Panc1 (cell line): ENCODE results near the gene AGBL1. TPM values are rescaled to one million over a fixed set of nuclear protein-coding genes. Genes with fewer than 3 reads are reported as not detected.

Experiments used
- ATAC-seq: fragments of 200-7000 bp; cut with Tn5 transposase; 2 replicates; pipeline ENCODE4 v1.9.1; 2020; ENCODE audit warnings: mild to moderate bottlenecking, moderate library complexity
- BruUV-seq: library from RNA; stranded (reverse); fragments of 400-500 nt; replicated peaks from 2 replicates; lab custom pipeline; 2021; lab: Mats Ljungman, UMichigan
- CTCF ChIA-PET: fragments of 300-600 bp; sonication (Branson Sonifier 250); formaldehyde crosslinking; loops from one replicate; lab custom pipeline; 2022; ENCODE audit warnings: antibody characterized with exemption; lab: Charles Lee
- POLR2A ChIA-PET: fragments of 300-600 bp; sonication (Branson Sonifier 250); formaldehyde crosslinking; loops from one replicate; lab custom pipeline; 2022; ENCODE audit warnings: antibody characterized with exemption; lab: Charles Lee
- DNase-seq: peaks from one replicate; pipeline ENCODE4 v3.0.0-alpha.2; 2010; ENCODE audit warnings: low read depth, low spot score
- H3K27ac ChIP-seq: 2 replicates; pipeline ENCODE4 v1.5.1; 2011; ENCODE audit warnings: mild to moderate bottlenecking, low read length, inconsistent platforms
- H3K27me3 ChIP-seq: fragments of 200-500 bp; sonication (Bioruptor generic); 2 replicates; pipeline ENCODE4 v1.6.0; 2014; ENCODE audit warnings: low read length, inconsistent platforms; ENCODE audit not compliant: control insufficient read depth, insufficient read depth
- H3K36me3 ChIP-seq: fragments of 200-500 bp; sonication (Bioruptor generic); 2 replicates; pipeline ENCODE4 v1.5.1; 2014; ENCODE audit warnings: inconsistent platforms, mild to moderate bottlenecking, low read length, moderate library complexity; ENCODE audit not compliant: control insufficient read depth, insufficient read depth
- H3K4me1 ChIP-seq: 2 replicates; pipeline ENCODE4 v1.5.1; 2011; ENCODE audit warnings: inconsistent platforms, mild to moderate bottlenecking, low read length, moderate library complexity; ENCODE audit not compliant: control insufficient read depth, insufficient read depth
- H3K4me3 ChIP-seq, 2 experiments: 2 replicates each; pipeline ENCODE4 v1.5.1; 2011 to 2012; ENCODE audit warnings: low read depth in 2 of 2, low read length in 2 of 2, mild to moderate bottlenecking in 2 of 2, inconsistent platforms in 1 of 2, moderate library complexity in 1 of 2
- H3K9me3 ChIP-seq: fragments of 200-500 bp; sonication (Bioruptor generic); 2 replicates; pipeline ENCODE4 v1.5.1; 2014; ENCODE audit warnings: low read depth, mild to moderate bottlenecking, inconsistent platforms, low read length, moderate library complexity; ENCODE audit not compliant: control insufficient read depth, insufficient read depth
- POLR2AphosphoS5 ChIP-seq: IDR thresholded peaks from 2 replicates; pipeline ENCODE4 v1.6.1; 2012; ENCODE audit warnings: mild to moderate bottlenecking, low read depth, low read length, moderate library complexity
- SIN3A ChIP-seq: IDR thresholded peaks from 2 replicates; pipeline ENCODE4 v1.6.1; 2012; ENCODE audit warnings: low read depth, mild to moderate bottlenecking, low read length, moderate library complexity, borderline replicate concordance; ENCODE audit not compliant: insufficient read depth
- TCF7L2 ChIP-seq: IDR thresholded peaks from 2 replicates; pipeline ENCODE4 v1.6.1; 2011; ENCODE audit warnings: mild to moderate bottlenecking, low read depth, low read length, inconsistent platforms
- in situ Hi-C: cut with HindIII; loops from 2 replicates; pipeline ENCODE4 v1.10.0; 2016; ENCODE audit warnings: low sequenced_read_pairs, low pct_unique_long_range_greater_than_20kb
- intact Hi-C: fragments of 100-400 bp; cut with micrococcal nuclease; formaldehyde crosslinking; loops from one replicate; pipeline ENCODE4 v1.10.0; 2022; ENCODE audit not compliant: unreplicated experiment
- total RNA-seq: library from RNA; stranded (reverse); gene quantifications from one replicate; pipeline ENCODE4 v1.2.1, GENCODE V29; 2021; ENCODE audit not compliant: unreplicated experiment
- TF ChIP-seq, protein P1 (sequence below), 2 experiments: IDR thresholded peaks; 2 replicates each; pipeline ENCODE4 v1.6.1; 2011 to 2012; ENCODE audit warnings: low read depth in 2 of 2, control low read depth in 1 of 2, low read length in 1 of 2, mild to moderate bottlenecking in 1 of 2, moderate library complexity in 1 of 2; ENCODE audit not compliant: insufficient read depth in 1 of 2
- TF ChIP-seq, protein P2 (sequence below): fragments of 450-650 bp; IDR thresholded peaks from 2 replicates; pipeline ENCODE4 v1.5.1; 2017; ENCODE audit warnings: mild to moderate bottlenecking

Gene AGBL1
- total RNA-seq, 1 experiment from 2014 or later, result not detected

DNA sequence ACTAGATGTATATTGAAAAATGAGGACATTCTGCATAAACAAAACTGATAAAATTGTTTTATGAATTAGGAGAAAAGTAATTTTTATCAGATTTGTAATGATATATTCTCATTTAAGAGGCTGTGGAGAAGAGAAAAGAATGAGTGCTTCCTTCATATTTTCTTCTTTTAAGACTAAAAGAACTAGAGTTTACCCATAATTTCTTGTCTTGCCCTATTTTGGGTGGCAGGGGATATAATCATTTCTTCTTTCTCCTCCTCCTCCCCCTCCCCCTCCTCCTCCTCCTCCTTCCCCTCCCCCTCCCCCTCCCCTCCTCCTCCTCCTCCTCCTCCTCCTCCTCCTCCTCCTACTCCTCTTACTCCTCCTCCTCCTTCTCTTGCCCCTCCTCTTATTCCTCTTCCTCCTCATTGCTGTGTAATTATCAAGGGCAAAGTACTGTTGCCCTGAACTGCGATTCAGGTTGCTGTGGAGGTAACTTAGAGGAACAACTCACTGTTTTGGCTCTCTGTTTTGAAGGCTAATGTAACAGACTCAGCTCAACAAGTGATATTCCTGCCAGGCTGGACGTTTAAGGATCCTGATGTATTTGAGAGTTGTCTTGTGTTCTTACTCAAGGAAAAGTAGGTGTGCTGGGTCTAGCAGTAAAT, 555.4 kb downstream of the AGBL1 start:
- DNase-seq, result no peak
- BruUV-seq, result no TSS peak
- no peak for ATAC-seq
- Histone ChIP-seq H3K27me3 (no peaks in the 10 kb centered on the region), H3K27ac (no peak overlapping the region), H3K36me3 (no peaks in the 10 kb centered on the region), H3K4me1 (no peaks in the 10 kb centered on the region), H3K4me3 (no peak overlapping the region), H3K9me3 (no peaks in the 10 kb centered on the region)
- TF ChIP-seq, protein P1, sequence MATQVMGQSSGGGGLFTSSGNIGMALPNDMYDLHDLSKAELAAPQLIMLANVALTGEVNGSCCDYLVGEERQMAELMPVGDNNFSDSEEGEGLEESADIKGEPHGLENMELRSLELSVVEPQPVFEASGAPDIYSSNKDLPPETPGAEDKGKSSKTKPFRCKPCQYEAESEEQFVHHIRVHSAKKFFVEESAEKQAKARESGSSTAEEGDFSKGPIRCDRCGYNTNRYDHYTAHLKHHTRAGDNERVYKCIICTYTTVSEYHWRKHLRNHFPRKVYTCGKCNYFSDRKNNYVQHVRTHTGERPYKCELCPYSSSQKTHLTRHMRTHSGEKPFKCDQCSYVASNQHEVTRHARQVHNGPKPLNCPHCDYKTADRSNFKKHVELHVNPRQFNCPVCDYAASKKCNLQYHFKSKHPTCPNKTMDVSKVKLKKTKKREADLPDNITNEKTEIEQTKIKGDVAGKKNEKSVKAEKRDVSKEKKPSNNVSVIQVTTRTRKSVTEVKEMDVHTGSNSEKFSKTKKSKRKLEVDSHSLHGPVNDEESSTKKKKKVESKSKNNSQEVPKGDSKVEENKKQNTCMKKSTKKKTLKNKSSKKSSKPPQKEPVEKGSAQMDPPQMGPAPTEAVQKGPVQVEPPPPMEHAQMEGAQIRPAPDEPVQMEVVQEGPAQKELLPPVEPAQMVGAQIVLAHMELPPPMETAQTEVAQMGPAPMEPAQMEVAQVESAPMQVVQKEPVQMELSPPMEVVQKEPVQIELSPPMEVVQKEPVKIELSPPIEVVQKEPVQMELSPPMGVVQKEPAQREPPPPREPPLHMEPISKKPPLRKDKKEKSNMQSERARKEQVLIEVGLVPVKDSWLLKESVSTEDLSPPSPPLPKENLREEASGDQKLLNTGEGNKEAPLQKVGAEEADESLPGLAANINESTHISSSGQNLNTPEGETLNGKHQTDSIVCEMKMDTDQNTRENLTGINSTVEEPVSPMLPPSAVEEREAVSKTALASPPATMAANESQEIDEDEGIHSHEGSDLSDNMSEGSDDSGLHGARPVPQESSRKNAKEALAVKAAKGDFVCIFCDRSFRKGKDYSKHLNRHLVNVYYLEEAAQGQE (IDR thresholded peaks at IDR 0.05; ENCODE audit: insufficient read depth in 1 of 2, low read depth in 2 of 2, low read length in 1 of 2), result no peak
- TF ChIP-seq SIN3A (no peak), POLR2AphosphoS5 (no peak)
- TF ChIP-seq, protein P2, sequence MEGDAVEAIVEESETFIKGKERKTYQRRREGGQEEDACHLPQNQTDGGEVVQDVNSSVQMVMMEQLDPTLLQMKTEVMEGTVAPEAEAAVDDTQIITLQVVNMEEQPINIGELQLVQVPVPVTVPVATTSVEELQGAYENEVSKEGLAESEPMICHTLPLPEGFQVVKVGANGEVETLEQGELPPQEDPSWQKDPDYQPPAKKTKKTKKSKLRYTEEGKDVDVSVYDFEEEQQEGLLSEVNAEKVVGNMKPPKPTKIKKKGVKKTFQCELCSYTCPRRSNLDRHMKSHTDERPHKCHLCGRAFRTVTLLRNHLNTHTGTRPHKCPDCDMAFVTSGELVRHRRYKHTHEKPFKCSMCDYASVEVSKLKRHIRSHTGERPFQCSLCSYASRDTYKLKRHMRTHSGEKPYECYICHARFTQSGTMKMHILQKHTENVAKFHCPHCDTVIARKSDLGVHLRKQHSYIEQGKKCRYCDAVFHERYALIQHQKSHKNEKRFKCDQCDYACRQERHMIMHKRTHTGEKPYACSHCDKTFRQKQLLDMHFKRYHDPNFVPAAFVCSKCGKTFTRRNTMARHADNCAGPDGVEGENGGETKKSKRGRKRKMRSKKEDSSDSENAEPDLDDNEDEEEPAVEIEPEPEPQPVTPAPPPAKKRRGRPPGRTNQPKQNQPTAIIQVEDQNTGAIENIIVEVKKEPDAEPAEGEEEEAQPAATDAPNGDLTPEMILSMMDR, result no peak
- ChIA-PET CTCF (no interaction called here), POLR2A (no interaction called here)
- intact Hi-C loops, result no loop called here
- in situ Hi-C loops, result no loop called here

DNA sequence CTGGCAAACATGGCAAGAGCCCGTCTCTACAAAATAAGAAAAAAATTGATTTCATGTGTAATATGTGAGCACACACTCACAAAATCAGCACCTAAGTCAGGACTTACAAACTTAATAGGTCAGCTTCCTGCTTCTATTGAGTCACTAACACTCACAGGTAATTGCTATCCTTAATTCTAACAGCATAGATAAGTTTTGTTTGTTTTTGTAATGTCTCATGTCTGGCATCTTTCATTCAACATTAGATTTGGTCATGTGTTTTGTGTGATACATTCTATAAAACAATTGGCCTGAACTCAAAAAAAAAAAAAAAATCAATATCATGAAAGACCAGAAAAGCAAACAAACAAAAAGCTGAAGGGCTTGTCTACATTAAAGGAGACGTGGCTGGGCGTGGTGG, 564.7 kb downstream of the AGBL1 start:
- Histone ChIP-seq H3K27me3 (no peaks in the 10 kb centered on the region), H3K36me3 (no peaks in the 10 kb centered on the region; the same call in 1 of the 2 replicates), H3K9me3 (no peaks in the 10 kb centered on the region), H3K4me3 (no peak overlapping the region), H3K4me1 (no peaks in the 10 kb centered on the region), H3K27ac (no peak overlapping the region)
- in situ Hi-C loops, result no loop called here
- ATAC-seq (no peak), DNase-seq (no peak)
- BruUV-seq, result no TSS peak
- intact Hi-C loops, result no loop called here
- TF ChIP-seq SIN3A, result no peak
- TF ChIP-seq TCF7L2, result no peak
- TF ChIP-seq POLR2AphosphoS5, result no peak
- TF ChIP-seq, protein P1 (IDR thresholded peaks at IDR 0.05; ENCODE audit: insufficient read depth in 1 of 2, low read depth in 2 of 2, low read length in 1 of 2), result no peak
- TF ChIP-seq, protein P2, result no peak
- ChIA-PET CTCF (no interaction called here), POLR2A (interaction anchor here (0.6 kb wide), 1 partner anchor 62 kb away, joined by 4 read pairs; no protein-coding TSS in a partner anchor)
